ENCODE data around the gene TMEM143.

TMEM143 gene

GRCh38 chr19:48308631-48309586 is 54.8 kb downstream of the TMEM143 start:
- DNase-seq = peak in 6 of 10 donors; percentile 22 to 95 (median 50)
- intact Hi-C loops (cut with DNase I) = no loop called here

GRCh38 chr19:48303866-48304265 is 59.9 kb downstream of the TMEM143 start:
- intact Hi-C loops (cut with DNase I) = no loop called here
- DNase-seq = peak in 1 of 10 donors; percentile 56

- intact Hi-C loops (cut with DNase I) = no loop called here
- DNase-seq = peak in 2 of 10 donors; percentile 26 to 79
Observed at GRCh38 chr19:48303367-48303766, 60.4 kb downstream of the TMEM143 start.

GRCh38 chr19:48302600-48302959 is 61.2 kb downstream of the TMEM143 start:
- DNase-seq = peak in 1 of 10 donors; percentile 62
- intact Hi-C loops (cut with DNase I) = no loop called here

- intact Hi-C loops (cut with DNase I) = no loop called here
- DNase-seq = no peak
Observed at GRCh38 chr19:48301886-48302599, 61.7 kb downstream of the TMEM143 start.

GRCh38 chr19:48297975-48298374 is 65.8 kb downstream of the TMEM143 start:
- intact Hi-C loops (cut with DNase I) = no loop called here
- DNase-seq = no peak

GRCh38 chr19:48296963-48297734 is 66.6 kb downstream of the TMEM143 start:
- intact Hi-C loops (cut with DNase I) = no loop called here
- peak in 2 of 10 donors; percentile 35 to 83 for DNase-seq

- intact Hi-C loops (cut with DNase I) = no loop called here
Observed at GRCh38 chr19:48295458-48295857, 68.3 kb downstream of the TMEM143 start.

GRCh38 chr19:48292798-48293197 is 70.9 kb downstream of the TMEM143 start:
- intact Hi-C loops (cut with DNase I) = no loop called here
- DNase-seq = peak in 2 of 10 donors; percentile 2 to 8

More at GRCh38 chr19:48295458-48295857, 68.3 kb downstream of the TMEM143 start:
- peak in 2 of 10 donors; percentile 2 to 19 for DNase-seq

GRCh38 chr19:48291489-48291815 is 72.3 kb downstream of the TMEM143 start:
- peak in 1 of 10 donors; percentile 8 for DNase-seq
- intact Hi-C loops (cut with DNase I) = loop anchor here (1.0 kb wide), 1 partner anchor 24 kb away; no protein-coding TSS in a partner anchor

GRCh38 chr19:48290771-48291488 is 72.8 kb downstream of the TMEM143 start:
- intact Hi-C loops (cut with DNase I) = loop anchor here (1.0 kb wide), 1 partner anchor 24 kb away; no protein-coding TSS in a partner anchor
- DNase-seq = peak; percentile 54 to 96 (median 78)

GRCh38 chr19:48290401-48290770 is 73.4 kb downstream of the TMEM143 start:
- intact Hi-C loops (cut with DNase I) = no loop called here
- peak in 2 of 10 donors; percentile 20 to 35 for DNase-seq

GRCh38 chr19:48287748-48288147 is 76.0 kb downstream of the TMEM143 start:
- DNase-seq = peak in 3 of 10 donors; percentile 12 to 23 (median 18)
- intact Hi-C loops (cut with DNase I) = no loop called here

GRCh38 chr19:48284896-48285295 is 78.8 kb downstream of the TMEM143 start:
- intact Hi-C loops (cut with DNase I) = no loop called here
- peak in 1 of 10 donors; percentile 14 for DNase-seq

GRCh38 chr19:48283908-48284307 is 79.8 kb downstream of the TMEM143 start:
- DNase-seq = peak in 1 of 10 donors; percentile 10
- intact Hi-C loops (cut with DNase I) = no loop called here
